ENCODE results near the gene ZNF530.

Gene ZNF530

DNA sequence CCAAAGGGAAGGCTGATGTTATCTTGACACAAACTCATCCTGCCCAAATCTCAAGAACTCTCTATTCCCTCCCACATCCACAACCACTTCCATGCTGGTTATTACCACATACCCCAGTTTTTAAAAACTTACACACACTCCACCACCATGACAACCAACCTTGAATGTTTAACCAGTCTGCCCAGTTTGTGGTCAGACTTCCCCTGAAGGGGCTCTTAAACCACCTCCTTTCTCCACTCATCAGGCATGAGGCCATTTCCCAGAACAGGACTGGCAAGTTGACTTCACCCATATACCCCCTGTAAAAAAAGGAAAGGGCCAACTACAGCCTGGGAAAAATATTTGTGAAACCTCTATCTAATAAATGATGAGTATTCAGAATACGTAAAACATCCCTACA lies 56.7 kb downstream of the ZNF530 start:
- Histone ChIP-seq H3K27me3 (peaks cover 14% of the 10 kb centered on the region), H3K4me1 (no peaks in the 10 kb centered on the region), H3K36me3 (no peaks in the 10 kb centered on the region), H3K9me3 (no peaks in the 10 kb centered on the region; the same call in 1 of the 2 replicates), H3K4me3 (ENCODE audit: low read depth, low read length) (no peak overlapping the region)
- DNase-seq, result no peak
- TF ChIP-seq, protein P1, sequence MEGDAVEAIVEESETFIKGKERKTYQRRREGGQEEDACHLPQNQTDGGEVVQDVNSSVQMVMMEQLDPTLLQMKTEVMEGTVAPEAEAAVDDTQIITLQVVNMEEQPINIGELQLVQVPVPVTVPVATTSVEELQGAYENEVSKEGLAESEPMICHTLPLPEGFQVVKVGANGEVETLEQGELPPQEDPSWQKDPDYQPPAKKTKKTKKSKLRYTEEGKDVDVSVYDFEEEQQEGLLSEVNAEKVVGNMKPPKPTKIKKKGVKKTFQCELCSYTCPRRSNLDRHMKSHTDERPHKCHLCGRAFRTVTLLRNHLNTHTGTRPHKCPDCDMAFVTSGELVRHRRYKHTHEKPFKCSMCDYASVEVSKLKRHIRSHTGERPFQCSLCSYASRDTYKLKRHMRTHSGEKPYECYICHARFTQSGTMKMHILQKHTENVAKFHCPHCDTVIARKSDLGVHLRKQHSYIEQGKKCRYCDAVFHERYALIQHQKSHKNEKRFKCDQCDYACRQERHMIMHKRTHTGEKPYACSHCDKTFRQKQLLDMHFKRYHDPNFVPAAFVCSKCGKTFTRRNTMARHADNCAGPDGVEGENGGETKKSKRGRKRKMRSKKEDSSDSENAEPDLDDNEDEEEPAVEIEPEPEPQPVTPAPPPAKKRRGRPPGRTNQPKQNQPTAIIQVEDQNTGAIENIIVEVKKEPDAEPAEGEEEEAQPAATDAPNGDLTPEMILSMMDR (IDR thresholded peaks at IDR 0.05; ENCODE audit: low read depth, low read length), result no peak

Measured in BE2C (cell line).